Neuronal stem cell (in vitro differentiated cells): Measurements from ENCODE around the gene NNMT.
A peak's percentile ranks its signal among the peaks of the same experiment; 100 is the strongest.

Experiments used
- DNase-seq: peaks from one replicate; pipeline ENCODE4 v3.0.0-alpha.2; 2013; ENCODE audit warnings: low spot score
- H2AFZ ChIP-seq: one replicate; pipeline ENCODE4 v1.6.1; 2013; ENCODE audit warnings: mild to moderate bottlenecking, low read length, inconsistent platforms
- H2AK5ac ChIP-seq: 2 replicates; pipeline ENCODE4 v1.6.1; 2013; ENCODE audit warnings: low read depth, mild to moderate bottlenecking, inconsistent platforms, low read length, moderate library complexity, mixed read lengths
- H2BK120ac ChIP-seq: 2 replicates; pipeline ENCODE4 v1.6.1; 2013; ENCODE audit warnings: low read depth, mild to moderate bottlenecking, inconsistent platforms, low read length, moderate library complexity, mixed read lengths
- H2BK12ac ChIP-seq: one replicate; pipeline ENCODE4 v1.6.1; 2013; ENCODE audit warnings: low read length, inconsistent platforms
- H2BK15ac ChIP-seq: 2 replicates; pipeline ENCODE4 v1.6.1; 2013; ENCODE audit warnings: mild to moderate bottlenecking, low read length, inconsistent platforms, mixed read lengths
- H2BK5ac ChIP-seq: one replicate; pipeline ENCODE4 v1.6.1; 2013; ENCODE audit warnings: inconsistent platforms, mild to moderate bottlenecking, low read length, moderate library complexity
- H3K14ac ChIP-seq: one replicate; pipeline ENCODE4 v1.6.1; 2013; ENCODE audit warnings: low read length, inconsistent platforms
- H3K18ac ChIP-seq: 2 replicates; pipeline ENCODE4 v1.6.1; 2013; ENCODE audit warnings: low read length, inconsistent platforms
- H3K23ac ChIP-seq: 2 replicates; pipeline ENCODE4 v1.6.1; 2013; ENCODE audit warnings: low read depth, mild to moderate bottlenecking, mixed read lengths, low read length, inconsistent platforms; ENCODE audit not compliant: poor library complexity
- H3K27ac ChIP-seq: replicated peaks from 3 replicates; pipeline ENCODE4 v1.5.1; 2013; ENCODE audit warnings: low read length, inconsistent platforms
- H3K27me3 ChIP-seq, 3 experiments: 2 replicates each; pipeline ENCODE4 v1.6.1; 2013; ENCODE audit warnings: low read length in 3 of 3, mild to moderate bottlenecking in 2 of 3, inconsistent platforms in 1 of 3, low read depth in 1 of 3, mixed read lengths in 1 of 3, moderate library complexity in 1 of 3; ENCODE audit not compliant: control insufficient read depth in 3 of 3, insufficient read depth in 3 of 3
- H3K36me3 ChIP-seq, 2 donors: replicated peaks in 1 of 2; 2 replicates each; pipeline ENCODE4 v1.6.1; 2013; ENCODE audit warnings: low read length in 2 of 2; ENCODE audit not compliant: control insufficient read depth in 2 of 2, insufficient read depth in 2 of 2
- H3K4ac ChIP-seq: 2 replicates; pipeline ENCODE4 v1.6.1; 2013; ENCODE audit warnings: inconsistent platforms, mild to moderate bottlenecking, low read length, moderate library complexity
- H3K4me1 ChIP-seq, 2 donors: 1 replicate in 1 of 2; 2 replicates in 1 of 2; pipeline ENCODE4 v1.6.1; 2013; ENCODE audit warnings: low read length in 2 of 2, low read depth in 1 of 2; ENCODE audit not compliant: control insufficient read depth in 2 of 2, insufficient read depth in 1 of 2
- H3K4me2 ChIP-seq: one replicate; pipeline ENCODE4 v1.6.1; 2013; ENCODE audit warnings: mild to moderate bottlenecking, low read length, inconsistent platforms; ENCODE audit not compliant: insufficient read depth, poor library complexity, severe bottlenecking
- H3K4me3 ChIP-seq, 2 donors: 2 replicates each; pipeline ENCODE4 v1.5.1; 2013; ENCODE audit warnings: low read length in 2 of 2, mild to moderate bottlenecking in 2 of 2, inconsistent platforms in 1 of 2, moderate library complexity in 1 of 2
- H3K79me1 ChIP-seq: one replicate; pipeline ENCODE4 v1.6.1; 2013; ENCODE audit warnings: low read depth, mild to moderate bottlenecking, inconsistent platforms, low read length, moderate library complexity
- H3K9ac ChIP-seq: one replicate; pipeline ENCODE4 v1.6.1; 2013; ENCODE audit warnings: mild to moderate bottlenecking, low read depth, low read length, inconsistent platforms; ENCODE audit not compliant: poor library complexity
- H3K9me3 ChIP-seq, 2 donors: replicated peaks in 1 of 2; 2 replicates each; pipeline versions ENCODE3 to v1.6.1; 2013; ENCODE audit warnings: low read length in 2 of 2, mild to moderate bottlenecking in 2 of 2, inconsistent platforms in 1 of 2, low read depth in 1 of 2, mixed read lengths in 1 of 2, moderate library complexity in 1 of 2; ENCODE audit not compliant: control insufficient read depth in 2 of 2, insufficient read depth in 1 of 2
- H4K8ac ChIP-seq: one replicate; pipeline ENCODE4 v1.6.1; 2013; ENCODE audit warnings: low read depth, mild to moderate bottlenecking, inconsistent platforms, low read length, moderate library complexity
- H4K91ac ChIP-seq: one replicate; pipeline ENCODE4 v1.6.1; 2013; ENCODE audit warnings: low read length, low read depth, mild to moderate bottlenecking, inconsistent platforms; ENCODE audit not compliant: poor library complexity
- WGBS, 2 donors: extraction: QIAGEN DNeasy Blood & Tissue Kit; methylation state at CpG; one replicate each; pipeline ENCODE4 v1.1.7; 2013; ENCODE audit warnings: missing lambda C conversion rate in 2 of 2, mixed read lengths in 1 of 2; ENCODE audit not compliant: insufficient read length in 2 of 2, insufficient replicate concordance in 1 of 2; ENCODE audit errors: extremely low coverage in 2 of 2; 5-methylcytosine and 5-hydroxymethylcytosine counted together

The NNMT gene

DNA sequence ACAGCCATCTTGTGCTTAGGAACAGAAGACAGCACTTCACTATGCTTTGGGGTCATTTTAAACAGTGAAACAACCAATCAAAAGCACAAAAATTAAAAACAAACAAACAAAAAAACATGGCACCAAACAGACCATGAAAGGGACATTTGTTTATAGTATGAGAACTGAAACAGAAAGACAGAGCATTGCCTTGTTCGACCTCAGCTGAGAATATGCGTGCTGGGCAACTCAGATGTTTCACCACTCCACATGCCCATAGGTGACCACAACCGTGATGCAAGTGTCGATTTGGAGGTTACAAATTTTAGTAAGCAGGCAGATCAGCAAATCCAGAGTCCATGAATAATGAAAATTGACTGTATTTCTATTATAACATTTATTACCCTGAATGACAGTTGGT lies 30.0 kb downstream of the NNMT start:
- no peak for DNase-seq
- no peak overlapping the region for H3K9ac ChIP-seq
- H4K8ac ChIP-seq: no peak overlapping the region
- no peak overlapping the region for H3K4me2 ChIP-seq
- H4K91ac ChIP-seq: no peak overlapping the region
- H3K36me3 ChIP-seq: no peaks in the 10 kb centered on the region
- H3K4me3 ChIP-seq: no peak overlapping the region
- H2BK5ac ChIP-seq: no peak overlapping the region
- H3K14ac ChIP-seq: no peak overlapping the region
- H3K4me1 ChIP-seq: no peaks in the 10 kb centered on the region
- H2BK12ac ChIP-seq: no peak overlapping the region
- no CpG with 5 or more reads among the region's 4 CpGs for WGBS, 2 donors
- peaks cover 0 to 8% (median 0%) of the 10 kb centered on the region in 3 experiments for H3K27me3 ChIP-seq
- no peak overlapping the region for H3K4ac ChIP-seq
- no peak overlapping the region for H2AK5ac ChIP-seq
- H3K79me1 ChIP-seq: no peaks in the 10 kb centered on the region
- H2BK15ac ChIP-seq: no peak overlapping the region
- no peak overlapping the region for H3K23ac ChIP-seq
- no peak overlapping the region for H3K18ac ChIP-seq
- no peaks in the 10 kb centered on the region for H3K9me3 ChIP-seq
- no peak overlapping the region for H3K27ac ChIP-seq
- no peak overlapping the region for H2AFZ ChIP-seq
- no peak overlapping the region for H2BK120ac ChIP-seq

DNA sequence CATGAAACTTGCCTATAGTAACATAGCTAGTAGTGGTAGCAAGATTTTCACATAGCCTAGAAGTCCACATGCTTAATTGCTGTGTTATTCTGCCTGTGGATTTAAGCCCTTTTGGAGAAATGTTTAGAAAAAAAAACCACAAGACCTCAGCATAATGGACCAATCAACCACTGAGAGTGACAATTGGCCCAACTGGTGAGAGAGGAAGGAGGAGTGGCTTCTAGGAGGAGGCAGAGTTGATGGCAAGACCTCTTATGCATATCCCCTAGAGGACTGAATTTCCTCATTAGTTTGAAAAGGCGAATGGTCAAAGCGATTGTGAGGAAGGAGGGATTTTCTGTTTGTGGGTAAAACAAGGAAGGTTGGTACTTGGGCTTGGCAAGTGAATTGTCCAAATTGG lies 30.6 kb downstream of the NNMT start:
- no peaks in the 10 kb centered on the region for H3K36me3 ChIP-seq
- no peak overlapping the region for H2BK15ac ChIP-seq
- no peak overlapping the region for H2BK12ac ChIP-seq
- H3K79me1 ChIP-seq: no peaks in the 10 kb centered on the region
- H3K27me3 ChIP-seq: peaks cover 0 to 4% (median 0%) of the 10 kb centered on the region in 3 experiments
- no peak overlapping the region for H4K91ac ChIP-seq
- no CpG with 5 or more reads among the region's 2 CpGs for WGBS, 2 donors
- H2BK5ac ChIP-seq: no peak overlapping the region
- no peak overlapping the region for H3K9ac ChIP-seq
- H2AFZ ChIP-seq: no peak overlapping the region
- H3K14ac ChIP-seq: no peak overlapping the region
- no peak overlapping the region for H3K4me2 ChIP-seq
- H3K18ac ChIP-seq: no peak overlapping the region
- H3K4me3 ChIP-seq: no peak overlapping the region
- no peak overlapping the region for H3K4ac ChIP-seq
- H3K4me1 ChIP-seq: no peaks in the 10 kb centered on the region
- no peak overlapping the region for H3K23ac ChIP-seq
- no peak overlapping the region for H3K27ac ChIP-seq
- no peak overlapping the region for H4K8ac ChIP-seq
- no peaks in the 10 kb centered on the region for H3K9me3 ChIP-seq
- no peak overlapping the region for H2AK5ac ChIP-seq
- no peak for DNase-seq
- no peak overlapping the region for H2BK120ac ChIP-seq

DNA sequence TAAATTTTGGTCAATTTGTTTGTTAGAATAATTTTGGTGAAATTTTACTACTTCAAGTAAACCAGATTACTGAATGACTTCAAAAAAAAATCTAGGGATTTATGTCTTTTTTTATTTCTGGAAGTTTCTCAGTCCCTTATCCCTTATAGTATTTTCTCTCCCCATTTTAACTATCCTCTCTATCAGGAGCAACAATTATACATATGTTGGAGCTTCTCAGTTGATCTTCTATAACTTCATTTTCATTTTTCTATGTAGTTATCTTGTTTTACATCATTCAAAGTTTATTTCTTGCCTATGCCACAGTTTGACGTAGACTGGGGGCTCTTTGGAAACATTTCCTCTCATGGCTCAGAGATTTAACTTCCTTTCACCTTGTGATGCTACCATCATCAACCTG lies 34.2 kb downstream of the NNMT start:
- Histone ChIP-seq H3K9ac (no peak overlapping the region), H4K8ac (no peak overlapping the region), H2BK5ac (no peak overlapping the region), H3K23ac (no peak overlapping the region), H3K79me1 (no peaks in the 10 kb centered on the region), H3K27ac (no peak overlapping the region), H2BK12ac (no peak overlapping the region), H3K4ac (no peak overlapping the region), H3K27me3 (no peaks in the 10 kb centered on the region), H2AK5ac (no peak overlapping the region), H3K14ac (no peak overlapping the region), H4K91ac (no peak overlapping the region), H3K4me1 (no peaks in the 10 kb centered on the region), H3K4me3 (no peak overlapping the region), H2BK120ac (no peak overlapping the region), H2BK15ac (no peak overlapping the region), H2AFZ (no peak overlapping the region), H3K9me3 (no peaks in the 10 kb centered on the region), H3K4me2 (no peak overlapping the region), H3K36me3 (no peaks in the 10 kb centered on the region), H3K18ac (no peak overlapping the region)
- no peak for DNase-seq
- WGBS, 2 donors: no CpG with 5 or more reads among the region's 1 CpG

DNA sequence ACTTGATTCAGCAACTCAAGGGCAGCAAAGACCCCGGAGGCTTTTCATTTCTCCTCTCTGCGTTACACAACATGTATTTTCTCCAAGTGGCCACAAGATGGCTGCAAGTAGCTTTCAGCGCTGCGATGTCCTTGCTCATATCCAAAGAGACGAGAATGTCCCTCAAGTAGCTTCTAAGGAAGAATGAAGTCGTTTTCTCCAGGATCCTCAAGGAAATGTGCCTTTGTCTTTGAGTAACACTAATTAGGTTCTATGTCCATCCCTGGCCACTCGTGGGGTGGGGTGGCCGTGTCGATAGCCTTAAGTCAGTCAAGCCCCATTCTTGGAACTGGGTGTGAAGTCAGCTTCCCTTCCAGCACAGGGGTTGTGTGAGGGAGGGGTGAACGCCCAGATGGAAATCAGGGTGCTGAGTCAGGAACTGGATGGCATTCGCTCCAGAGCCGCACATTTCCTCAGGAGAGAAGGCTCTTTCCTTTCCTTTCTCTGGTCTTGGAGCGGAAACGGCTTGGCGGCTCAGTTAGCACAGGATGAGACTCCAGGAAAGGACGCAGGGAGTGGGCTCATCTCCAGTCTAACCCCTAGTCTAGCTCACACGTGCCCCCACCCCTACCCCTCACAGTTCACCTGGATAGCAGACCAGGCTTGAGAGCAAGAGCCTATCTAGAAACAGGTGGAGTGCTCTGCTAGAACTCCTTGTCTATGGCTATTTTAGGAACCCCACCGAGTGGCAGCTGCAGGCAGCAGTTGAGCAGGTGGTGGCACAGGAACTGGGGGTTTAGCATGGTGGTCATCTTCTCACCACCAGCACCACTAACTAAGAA lies 44.3 kb downstream of the NNMT start:
- H3K4ac ChIP-seq: no peak overlapping the region
- no peaks in the 10 kb centered on the region for H3K36me3 ChIP-seq
- no peak overlapping the region for H3K14ac ChIP-seq
- no peak overlapping the region for H3K23ac ChIP-seq
- H3K27me3 ChIP-seq: peaks cover 0 to 2% (median 0%) of the 10 kb centered on the region in 3 experiments
- peak overlapping the region; percentile 26 for H2AFZ ChIP-seq
- H2BK15ac ChIP-seq: no peak overlapping the region
- H2BK120ac ChIP-seq: no peak overlapping the region
- no peak overlapping the region for H3K18ac ChIP-seq
- no peaks in the 10 kb centered on the region for H3K4me1 ChIP-seq
- no peak overlapping the region for H4K8ac ChIP-seq
- H2BK12ac ChIP-seq: no peak overlapping the region
- no peak overlapping the region for H3K4me3 ChIP-seq
- no peaks in the 10 kb centered on the region for H3K79me1 ChIP-seq
- no peak overlapping the region for H2BK5ac ChIP-seq
- no peaks in the 10 kb centered on the region for H3K9me3 ChIP-seq
- no peak overlapping the region for H3K4me2 ChIP-seq
- H3K27ac ChIP-seq: no peak overlapping the region
- H2AK5ac ChIP-seq: no peak overlapping the region
- DNase-seq: peak; percentile 45
- no peak overlapping the region for H4K91ac ChIP-seq
- WGBS, 2 donors: no CpG with 5 or more reads among the region's 18 CpGs
- no peak overlapping the region for H3K9ac ChIP-seq
